Osteocyte (in vitro differentiated cells): ENCODE measurements around the gene VWCE. TPM values are rescaled to one million over a fixed set of nuclear protein-coding genes. Genes with fewer than 3 reads are reported as not detected.

Source experiments
- DNase-seq: peaks from one replicate; pipeline ENCODE4 v3.0.0; 2021; ENCODE audit warnings: mixed read lengths; ENCODE audit not compliant: unreplicated experiment; ENCODE audit errors: extremely low spot score
- H3K27ac Mint-ChIP-seq: one replicate; pipeline ENCODE4 v1.8.0; 2021; ENCODE audit warnings: mild to moderate bottlenecking, mixed read lengths; ENCODE audit not compliant: unreplicated experiment
- H3K27me3 Mint-ChIP-seq: one replicate; pipeline ENCODE4 v1.8.0; 2021; ENCODE audit warnings: mixed read lengths; ENCODE audit not compliant: unreplicated experiment
- H3K36me3 Mint-ChIP-seq: one replicate; pipeline ENCODE4 v1.8.0; 2021; ENCODE audit warnings: mixed read lengths; ENCODE audit not compliant: unreplicated experiment
- H3K4me1 Mint-ChIP-seq: one replicate; pipeline ENCODE4 v1.8.0; 2021; ENCODE audit warnings: mixed read lengths; ENCODE audit not compliant: unreplicated experiment
- H3K4me3 Mint-ChIP-seq: one replicate; pipeline ENCODE4 v1.8.0; 2021; ENCODE audit warnings: mild to moderate bottlenecking, moderate library complexity, mixed read lengths; ENCODE audit not compliant: unreplicated experiment
- H3K9me3 Mint-ChIP-seq: one replicate; pipeline ENCODE4 v1.8.0; 2021; ENCODE audit warnings: mixed read lengths; ENCODE audit not compliant: unreplicated experiment
- total RNA-seq: library from RNA; stranded (reverse); gene quantifications from 2 replicates; pipeline ENCODE4 v1.2.1, GENCODE V29; 2021
- TF ChIP-seq, protein P1 (sequence below): fragments of 200-600 bp; sonication (generic); IDR thresholded peaks from 2 replicates; pipeline ENCODE4 v1.5.0; 2021; ENCODE audit warnings: antibody characterized with exemption, mild to moderate bottlenecking, moderate library complexity

The VWCE gene
- total RNA-seq, 1 donor from 2014 or later, result 8.8 TPM

DNA sequence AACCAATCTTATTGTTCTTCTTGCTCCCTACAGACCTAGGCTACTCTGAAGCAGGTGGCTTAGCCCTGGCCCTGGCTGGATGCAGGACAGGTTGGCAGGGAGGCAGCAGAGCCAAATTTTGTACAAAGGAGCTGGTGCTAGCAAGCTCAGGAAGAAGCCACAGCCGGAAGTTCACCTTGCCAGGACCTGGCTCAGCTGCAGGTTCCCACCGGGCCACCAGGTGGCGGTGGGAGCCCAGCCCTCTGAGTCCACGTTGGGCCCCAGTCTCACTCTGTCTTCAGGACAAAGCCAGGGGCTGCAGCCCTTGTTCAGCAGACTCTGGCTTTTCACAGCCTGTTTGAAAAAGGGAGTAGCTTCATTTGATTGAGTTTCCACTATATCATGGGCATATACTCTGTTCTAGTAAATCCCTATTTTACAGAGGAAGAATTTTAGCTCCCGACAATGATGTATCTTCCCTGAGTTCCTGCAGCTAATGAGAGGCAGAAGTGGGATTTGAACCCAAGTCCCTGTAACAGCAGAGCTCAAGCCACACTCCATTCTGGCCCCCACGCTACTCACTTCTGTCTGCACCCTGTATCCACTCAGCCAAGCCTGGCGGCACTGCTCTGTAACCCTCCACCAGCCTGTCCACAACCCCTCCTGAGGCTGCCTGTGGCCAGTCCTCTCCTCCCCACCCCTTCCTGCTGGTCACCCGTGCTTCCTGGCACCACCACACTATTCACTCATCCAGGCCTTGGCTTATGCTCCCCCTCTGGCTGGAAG, 41.2 kb upstream of the VWCE start:
- peaks cover 22% of the 10 kb centered on the region for H3K4me1 Mint-ChIP-seq
- H3K4me3 Mint-ChIP-seq, result no peak overlapping the region
- peak overlapping the region; percentile 18 for H3K27ac Mint-ChIP-seq
- no peaks in the 10 kb centered on the region for H3K9me3 Mint-ChIP-seq
- DNase-seq, result peak; percentile 92
- TF ChIP-seq, protein P1, sequence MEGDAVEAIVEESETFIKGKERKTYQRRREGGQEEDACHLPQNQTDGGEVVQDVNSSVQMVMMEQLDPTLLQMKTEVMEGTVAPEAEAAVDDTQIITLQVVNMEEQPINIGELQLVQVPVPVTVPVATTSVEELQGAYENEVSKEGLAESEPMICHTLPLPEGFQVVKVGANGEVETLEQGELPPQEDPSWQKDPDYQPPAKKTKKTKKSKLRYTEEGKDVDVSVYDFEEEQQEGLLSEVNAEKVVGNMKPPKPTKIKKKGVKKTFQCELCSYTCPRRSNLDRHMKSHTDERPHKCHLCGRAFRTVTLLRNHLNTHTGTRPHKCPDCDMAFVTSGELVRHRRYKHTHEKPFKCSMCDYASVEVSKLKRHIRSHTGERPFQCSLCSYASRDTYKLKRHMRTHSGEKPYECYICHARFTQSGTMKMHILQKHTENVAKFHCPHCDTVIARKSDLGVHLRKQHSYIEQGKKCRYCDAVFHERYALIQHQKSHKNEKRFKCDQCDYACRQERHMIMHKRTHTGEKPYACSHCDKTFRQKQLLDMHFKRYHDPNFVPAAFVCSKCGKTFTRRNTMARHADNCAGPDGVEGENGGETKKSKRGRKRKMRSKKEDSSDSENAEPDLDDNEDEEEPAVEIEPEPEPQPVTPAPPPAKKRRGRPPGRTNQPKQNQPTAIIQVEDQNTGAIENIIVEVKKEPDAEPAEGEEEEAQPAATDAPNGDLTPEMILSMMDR, result peak; percentile 98
- H3K36me3 Mint-ChIP-seq, result peaks cover 3% of the 10 kb centered on the region
- H3K27me3 Mint-ChIP-seq, result no peaks in the 10 kb centered on the region

DNA sequence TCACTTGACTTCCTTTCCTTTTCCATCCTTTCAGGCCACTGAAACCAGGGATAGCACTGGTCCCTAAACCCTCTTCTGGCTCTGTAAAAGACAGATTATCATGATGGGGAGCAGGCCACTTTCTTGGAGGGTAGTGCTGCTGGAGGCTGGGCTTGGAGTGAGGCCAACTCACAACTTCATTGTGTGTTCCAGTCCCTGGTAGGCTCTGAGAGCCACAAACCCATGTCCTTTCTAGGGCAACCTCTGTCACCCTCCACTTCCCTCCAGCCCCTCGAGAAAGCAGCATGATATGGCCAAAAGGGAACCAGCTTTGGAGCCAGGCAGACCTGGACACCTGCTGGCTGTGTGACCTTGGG, 40.2 kb upstream of the VWCE start:
- Mint-ChIP-seq H3K4me1 (peaks cover 32% of the 10 kb centered on the region), H3K9me3 (no peaks in the 10 kb centered on the region), H3K36me3 (peaks cover under 1% of the 10 kb centered on the region), H3K27ac (no peak overlapping the region), H3K4me3 (no peak overlapping the region), H3K27me3 (no peaks in the 10 kb centered on the region)
- no peak for DNase-seq
- TF ChIP-seq, protein P1, result no peak

DNA sequence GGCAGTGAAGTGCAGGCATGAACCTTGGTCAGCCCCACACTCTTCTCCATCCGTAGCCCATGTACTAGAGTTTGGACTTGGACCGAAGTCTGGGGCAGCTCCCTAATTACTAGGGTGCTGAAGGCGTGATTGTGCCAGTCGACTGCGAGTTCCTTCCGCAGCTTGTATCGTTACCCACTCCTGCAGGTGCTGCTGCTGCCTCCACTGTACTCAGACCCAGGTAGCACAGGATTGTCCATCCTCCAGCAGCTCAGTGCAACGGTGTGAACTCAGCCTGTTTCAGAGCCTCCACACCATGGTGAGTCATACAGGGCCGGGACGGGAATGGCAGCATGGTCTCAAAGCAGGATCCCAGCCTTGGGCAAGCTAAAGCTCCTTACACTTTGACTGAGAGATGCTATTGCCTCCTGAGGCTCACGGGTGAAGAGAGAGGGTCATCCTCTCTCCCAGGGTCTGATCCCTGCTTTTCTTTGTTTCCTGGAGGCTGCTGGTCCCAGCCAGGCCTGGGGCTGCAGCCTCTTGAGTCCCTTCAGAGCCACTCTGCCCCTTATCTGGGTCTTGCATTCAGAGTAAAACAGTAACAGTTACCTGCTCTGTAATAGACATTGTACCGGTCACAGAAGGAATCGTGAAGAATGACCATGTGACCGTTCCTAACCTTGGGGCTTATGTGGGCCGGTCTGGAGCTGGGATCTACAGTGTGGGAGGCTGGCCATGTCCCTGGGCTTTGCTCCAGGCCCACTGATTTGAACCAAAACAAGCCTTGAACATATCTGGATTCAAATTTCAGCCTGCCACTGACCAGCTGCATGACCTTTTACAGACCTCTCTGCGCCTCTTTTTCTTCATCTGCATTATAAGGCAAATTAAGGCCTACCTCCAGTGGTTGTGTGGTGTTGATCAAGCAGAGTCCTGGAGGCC, 39.6 kb upstream of the VWCE start:
- H3K27me3 Mint-ChIP-seq, result no peaks in the 10 kb centered on the region
- TF ChIP-seq, protein P1, result no peak
- H3K4me3 Mint-ChIP-seq, result peak overlapping the region; percentile 94
- peaks cover 7% of the 10 kb centered on the region for H3K36me3 Mint-ChIP-seq
- no peaks in the 10 kb centered on the region for H3K9me3 Mint-ChIP-seq
- peak overlapping the region; percentile 54 for H3K27ac Mint-ChIP-seq
- no peak for DNase-seq
- peaks cover 39% of the 10 kb centered on the region for H3K4me1 Mint-ChIP-seq

GRCh38 chr11:61333550-61334433, 38.7 kb upstream of the VWCE start:
- H3K27ac Mint-ChIP-seq, result peak overlapping the region; percentile 95
- DNase-seq, result no peak
- peak overlapping the region; percentile 94 for H3K4me3 Mint-ChIP-seq
- no peaks in the 10 kb centered on the region for H3K9me3 Mint-ChIP-seq
- TF ChIP-seq, protein P1, result no peak
- H3K36me3 Mint-ChIP-seq, result peaks cover 14% of the 10 kb centered on the region
- H3K27me3 Mint-ChIP-seq, result no peaks in the 10 kb centered on the region
- H3K4me1 Mint-ChIP-seq, result peaks cover 48% of the 10 kb centered on the region
